ENCODE data around the gene PRR35. TPM values are rescaled to one million over a fixed set of nuclear protein-coding genes. Genes with fewer than 3 reads are reported as not detected.

PRR35 gene
- polyA plus RNA-seq, 1 donor from 2014 or later, result not detected

Other genes starting within 250 kb of the PRR35 start
- gene AXIN1, start 207.7 kb upstream of the PRR35 start, polyA plus RNA-seq, result 1.6 TPM
- gene MRPL28, start 189.9 kb upstream of the PRR35 start, polyA plus RNA-seq, result 69.8 TPM
- 7.3 TPM for gene PGAP6, start 178.4 kb upstream of the PRR35 start, polyA plus RNA-seq
- gene NME4, start 163.2 kb upstream of the PRR35 start, polyA plus RNA-seq, result 106 TPM
- gene DECR2, start 158.5 kb upstream of the PRR35 start, polyA plus RNA-seq, result 7.2 TPM
- 1.9 TPM for gene RAB11FIP3, start 134.7 kb upstream of the PRR35 start, polyA plus RNA-seq
- 9.1 TPM for gene CAPN15, start 32.7 kb upstream of the PRR35 start, polyA plus RNA-seq
- 4.5 TPM for gene NHLRC4, start 6.6 kb downstream of the PRR35 start, polyA plus RNA-seq
- 18.9 TPM for gene PIGQ, start 9.6 kb downstream of the PRR35 start, polyA plus RNA-seq
- 14.7 TPM for gene RAB40C, start 29.7 kb downstream of the PRR35 start, polyA plus RNA-seq
- gene WFIKKN1, start 70.6 kb downstream of the PRR35 start, polyA plus RNA-seq, result not detected
- gene METTL26, start 75.9 kb downstream of the PRR35 start, polyA plus RNA-seq, result 81.0 TPM
- gene MCRIP2, start 81.4 kb downstream of the PRR35 start, polyA plus RNA-seq, result 52.8 TPM
- gene WDR90, start 89.0 kb downstream of the PRR35 start, polyA plus RNA-seq, result 0.54 TPM
- 42.7 TPM for gene RHOT2, start 107.7 kb downstream of the PRR35 start, polyA plus RNA-seq
- gene RHBDL1, start 115.3 kb downstream of the PRR35 start, polyA plus RNA-seq, result 1.1 TPM
- gene STUB1, start 120.0 kb downstream of the PRR35 start, polyA plus RNA-seq, result 137 TPM
- 51.0 TPM for gene JMJD8, start 123.9 kb downstream of the PRR35 start, polyA plus RNA-seq
- 15.1 TPM for gene WDR24, start 130.0 kb downstream of the PRR35 start, polyA plus RNA-seq
- gene FBXL16, start 145.4 kb downstream of the PRR35 start, polyA plus RNA-seq, result 4.4 TPM
- 2.8 TPM for gene METRN, start 154.7 kb downstream of the PRR35 start, polyA plus RNA-seq
- 84.7 TPM for gene ANTKMT, start 160.8 kb downstream of the PRR35 start, polyA plus RNA-seq
- gene CCDC78, start 166.0 kb downstream of the PRR35 start, polyA plus RNA-seq, result 0.74 TPM
- 10.0 TPM for gene HAGHL, start 166.7 kb downstream of the PRR35 start, polyA plus RNA-seq
- gene CIAO3, start 180.6 kb downstream of the PRR35 start, polyA plus RNA-seq, result 29.4 TPM
- gene MSLN, start 200.3 kb downstream of the PRR35 start, polyA plus RNA-seq, result not detected
- gene RPUSD1, start 228.0 kb downstream of the PRR35 start, polyA plus RNA-seq, result 39.5 TPM
- 4.9 TPM for gene CHTF18, start 228.2 kb downstream of the PRR35 start, polyA plus RNA-seq
- not detected for gene GNG13, start 240.3 kb downstream of the PRR35 start, polyA plus RNA-seq

Data from IgD-negative memory B cell (primary cell).